Cardiac muscle cell (in vitro differentiated cells and primary cell): ENCODE data around the gene TMEM40. TPM values are rescaled to one million over a fixed set of nuclear protein-coding genes. Genes with fewer than 3 reads are reported as not detected.
"Not testable (repeated sequence)": the region's sequence is repeated elsewhere in the genome, so short reads cannot be mapped to it uniquely, and the experiment has no call there.

Source experiments
- DNase-seq, 2 donors: peaks; one replicate each; pipeline versions ENCODE4 v3.0.0 to v3.0.0-alpha.2; 2010 to 2017; ENCODE audit warnings: low read depth in 1 of 2, low spot score in 1 of 2
- H3K27ac ChIP-seq: fragments of 200-600 bp; sonication (generic); 2 replicates; pipeline ENCODE4 v1.5.1; 2016
- H3K27me3 ChIP-seq: fragments of 200-600 bp; sonication (generic); 2 replicates; pipeline ENCODE4 v1.6.0; 2016; ENCODE audit warnings: control low read depth
- H3K36me3 ChIP-seq: fragments of 200-600 bp; sonication (generic); 2 replicates; pipeline ENCODE4 v1.5.1; 2016; ENCODE audit warnings: control low read depth
- H3K4me1 ChIP-seq: fragments of 200-600 bp; sonication (generic); 2 replicates; pipeline ENCODE4 v1.8.1; 2017; ENCODE audit warnings: low read depth, mild to moderate bottlenecking, mixed run types
- H3K4me3 ChIP-seq: fragments of 200-600 bp; sonication (generic); 2 replicates; pipeline ENCODE4 v1.5.1; 2016; ENCODE audit warnings: mild to moderate bottlenecking
- H3K9me3 ChIP-seq: fragments of 200-600 bp; sonication (generic); 2 replicates; pipeline ENCODE4 v1.5.1; 2017; ENCODE audit warnings: low read depth, mild to moderate bottlenecking, control low read depth
- CTCF ChIP-seq: IDR thresholded peaks from 2 replicates; pipeline ENCODE4 v1.5.1; 2012; ENCODE audit warnings: low read depth, mild to moderate bottlenecking, low read length
- polyA plus RNA-seq: library from polyadenylated mRNA; unstranded; fragments of >200 nt; fragmentation: Nextera tagmentation; extraction: Ambion mirVana; gene quantifications from 2 replicates; pipeline ENCODE4 v1.2.1, GENCODE V29; 2016
- total RNA-seq: library from RNA; depleted of rRNA; stranded (reverse); fragments of >200 nt; gene quantifications from 2 replicates; pipeline ENCODE4 v1.2.3, GENCODE V29; 2016

Gene TMEM40
- total and polyA plus RNA-seq, 2 experiments from 2014 or later: 4.0 to 5.2 TPM

- Histone ChIP-seq H3K9me3 (no peaks in the 10 kb centered on the region), H3K4me1 (peaks cover 4% of the 10 kb centered on the region), H3K27me3 (no peaks in the 10 kb centered on the region), H3K36me3 (no peaks in the 10 kb centered on the region), H3K27ac (no peak overlapping the region), H3K4me3 (no peak overlapping the region)
- peak; percentile 31 to 77 for DNase-seq
- no peak for TF ChIP-seq CTCF
Observed at GRCh38 chr3:12782172-12782815, 23.2 kb upstream of the TMEM40 start.

GRCh38 chr3:12780751-12781150, 21.7 kb upstream of the TMEM40 start:
- no peaks in the 10 kb centered on the region for H3K27me3 ChIP-seq
- H3K27ac ChIP-seq: peak overlapping the region; percentile 45
- H3K4me1 ChIP-seq: peaks cover 4% of the 10 kb centered on the region
- no peaks in the 10 kb centered on the region for H3K9me3 ChIP-seq
- no peak overlapping the region for H3K4me3 ChIP-seq
- no peaks in the 10 kb centered on the region for H3K36me3 ChIP-seq
- DNase-seq: peak in 1 of 2 donors; percentile 11
- TF ChIP-seq CTCF: no peak

- Histone ChIP-seq H3K27ac (no peak overlapping the region), H3K27me3 (no peaks in the 10 kb centered on the region), H3K4me3 (no peak overlapping the region), H3K4me1 (peaks cover 11% of the 10 kb centered on the region), H3K9me3 (no peaks in the 10 kb centered on the region), H3K36me3 (no peaks in the 10 kb centered on the region)
- no peak for DNase-seq
- no peak for TF ChIP-seq CTCF
Observed at GRCh38 chr3:12777171-12777570, 18.1 kb upstream of the TMEM40 start.

- H3K27ac ChIP-seq, H3K4me3 ChIP-seq, DNase-seq, H3K36me3 ChIP-seq, H3K27me3 ChIP-seq, H3K9me3 ChIP-seq: not testable (repeated sequence)
- H3K4me1 ChIP-seq: peaks cover 11% of the 10 kb centered on the region
Observed at GRCh38 chr3:12775970-12776369, 16.9 kb upstream of the TMEM40 start.

GRCh38 chr3:12775226-12775625, 16.2 kb upstream of the TMEM40 start:
- peaks cover 7% of the 10 kb centered on the region for H3K4me1 ChIP-seq
- no peaks in the 10 kb centered on the region for H3K27me3 ChIP-seq
- no peak overlapping the region for H3K27ac ChIP-seq
- TF ChIP-seq CTCF: no peak
- no peak for DNase-seq
- H3K9me3 ChIP-seq: no peaks in the 10 kb centered on the region
- no peak overlapping the region for H3K4me3 ChIP-seq
- H3K36me3 ChIP-seq: no peaks in the 10 kb centered on the region

- Histone ChIP-seq H3K27ac (no peak overlapping the region), H3K4me3 (no peak overlapping the region), H3K36me3 (no peaks in the 10 kb centered on the region), H3K4me1 (peaks cover 7% of the 10 kb centered on the region), H3K27me3 (no peaks in the 10 kb centered on the region), H3K9me3 (no peaks in the 10 kb centered on the region)
- no peak for DNase-seq
- no peak for TF ChIP-seq CTCF
Observed at GRCh38 chr3:12774619-12775018, 15.6 kb upstream of the TMEM40 start.
